ENCODE results near the gene ITGA8. TPM values are rescaled to one million over a fixed set of nuclear protein-coding genes. Genes with fewer than 3 reads are reported as not detected.

The ITGA8 gene
- polyA plus RNA-seq, 3 donors, result not detected

GRCh38 chr10:15571575-15571974 lies 148.1 kb downstream of the ITGA8 start:
- no peaks in the 10 kb centered on the region for H3K36me3 Mint-ChIP-seq
- no peak for DNase-seq
- no peak for TF ChIP-seq CTCF (IDR thresholded peaks at IDR 0.05)
- H3K4me1 Mint-ChIP-seq, result no peaks in the 10 kb centered on the region
- intact Hi-C loops (cut with micrococcal nuclease), result no loop called here
- peaks cover 0 to 2% (median 0%) of the 10 kb centered on the region in 7 donors for H3K9me3 Mint-ChIP-seq
- WGBS (ENCODE audit: insufficient coverage), result 72% methylated on average over 2 of the region's 3 CpGs
- H3K27me3 Mint-ChIP-seq (ENCODE audit: low read depth in 3 of 3), result peaks cover 1 to 3% (median 2%) of the 10 kb centered on the region in 3 donors
- Histone ChIP-seq H3K36me3 (replicated peaks in 1 of 2; ENCODE audit: control insufficient read depth in 1 of 2, insufficient read depth in 2 of 2, low read length in 2 of 2) (no peaks in the 10 kb centered on the region), H3K27me3 (ENCODE audit: control insufficient read depth in 2 of 2, insufficient read depth in 2 of 2, low read length in 2 of 2) (no peaks in the 10 kb centered on the region), H3K79me2 (ENCODE audit: insufficient read depth, low read length) (no peaks in the 10 kb centered on the region), H3K4me1 (ENCODE audit: control insufficient read depth in 1 of 2, insufficient read depth in 2 of 2, low read length in 2 of 2) (no peaks in the 10 kb centered on the region), H3K4me2 (replicated peaks; ENCODE audit: extremely low read depth, low read length, poor library complexity, severe bottlenecking) (no peak overlapping the region), H3K9ac (ENCODE audit: insufficient read depth, low read length, poor library complexity, severe bottlenecking) (no peak overlapping the region), H3K4me3 (replicated peaks in 1 of 3; ENCODE audit: low read depth in 2 of 3, low read length in 3 of 3) (no peak overlapping the region), H4K20me1 (ENCODE audit: insufficient read depth, low read length) (no peaks in the 10 kb centered on the region), H2AFZ (ENCODE audit: insufficient read depth, low read depth, low read length, poor library complexity, severe bottlenecking) (no peak overlapping the region), H3K9me3 (replicated peaks in 1 of 2; ENCODE audit: control insufficient read depth in 1 of 2, insufficient read depth in 1 of 2, low read length in 2 of 2) (no peaks in the 10 kb centered on the region), H3K27ac (ENCODE audit: low read depth in 1 of 2, low read length in 2 of 2) (no peak overlapping the region)
- no peak overlapping the region for H3K27ac Mint-ChIP-seq
- no peak overlapping the region for H3K4me3 Mint-ChIP-seq

- Histone ChIP-seq H3K9ac (ENCODE audit: insufficient read depth, low read length, poor library complexity, severe bottlenecking) (no peak overlapping the region), H2AFZ (ENCODE audit: insufficient read depth, low read depth, low read length, poor library complexity, severe bottlenecking) (no peak overlapping the region), H4K20me1 (ENCODE audit: insufficient read depth, low read length) (no peaks in the 10 kb centered on the region), H3K4me1 (ENCODE audit: control insufficient read depth in 1 of 2, insufficient read depth in 2 of 2, low read length in 2 of 2) (no peaks in the 10 kb centered on the region), H3K4me2 (replicated peaks; ENCODE audit: extremely low read depth, low read length, poor library complexity, severe bottlenecking) (no peak overlapping the region), H3K9me3 (replicated peaks in 1 of 2; ENCODE audit: control insufficient read depth in 1 of 2, insufficient read depth in 1 of 2, low read length in 2 of 2) (no peaks in the 10 kb centered on the region), H3K27ac (ENCODE audit: low read depth in 1 of 2, low read length in 2 of 2) (no peak overlapping the region), H3K36me3 (replicated peaks in 1 of 2; ENCODE audit: control insufficient read depth in 1 of 2, insufficient read depth in 2 of 2, low read length in 2 of 2) (no peaks in the 10 kb centered on the region), H3K27me3 (ENCODE audit: control insufficient read depth in 2 of 2, insufficient read depth in 2 of 2, low read length in 2 of 2) (no peaks in the 10 kb centered on the region), H3K79me2 (ENCODE audit: insufficient read depth, low read length) (no peaks in the 10 kb centered on the region), H3K4me3 (replicated peaks in 1 of 3; ENCODE audit: low read depth in 2 of 3, low read length in 3 of 3) (no peak overlapping the region)
- Mint-ChIP-seq H3K27me3 (ENCODE audit: low read depth in 3 of 3) (peaks cover 2 to 3% (median 3%) of the 10 kb centered on the region in 3 donors), H3K4me1 (no peaks in the 10 kb centered on the region), H3K36me3 (no peaks in the 10 kb centered on the region), H3K27ac (no peak overlapping the region), H3K4me3 (no peak overlapping the region), H3K9me3 (peaks cover 0 to 3% (median 0%) of the 10 kb centered on the region in 7 donors)
- DNase-seq, result no peak
- intact Hi-C loops (cut with micrococcal nuclease), result no loop called here
- WGBS (ENCODE audit: insufficient coverage), result 100% methylated on average over 3 of the region's 3 CpGs
- no peak for TF ChIP-seq CTCF (IDR thresholded peaks at IDR 0.05)
Measured at GRCh38 chr10:15570738-15571339, 148.9 kb downstream of the ITGA8 start.
